ENCODE measurements around the gene FN3KRP. TPM values are rescaled to one million over a fixed set of nuclear protein-coding genes. Genes with fewer than 3 reads are reported as not detected.
A peak's percentile ranks its signal among the peaks of the same experiment; 100 is the strongest.

The FN3KRP gene
- total RNA-seq, 4 donors from 2014 or later = 15.5 to 33.0 (median 19.7) TPM

- H3K27ac ChIP-seq = no peak overlapping the region
Observed at GRCh38 chr17:82679586-82680465, 36.7 kb upstream of the FN3KRP start.

DNA sequence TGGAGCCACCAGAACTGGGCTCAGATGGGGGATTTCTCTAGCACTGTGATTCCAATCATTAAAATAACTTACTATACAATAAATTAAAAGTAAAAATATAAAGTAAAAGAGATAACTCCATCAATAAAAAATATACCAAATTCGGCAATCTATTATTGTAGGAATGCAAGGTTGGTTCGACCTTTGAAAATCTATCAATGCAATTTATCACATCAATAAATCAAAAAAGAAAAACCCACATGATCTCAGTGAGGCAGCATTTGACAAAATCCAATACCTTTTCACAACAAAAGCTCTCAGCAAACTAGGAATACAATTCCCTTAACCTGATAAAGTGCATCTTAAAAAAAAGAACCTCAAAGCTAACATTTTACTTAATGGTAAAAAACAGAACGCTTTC is 35.0 kb upstream of the FN3KRP start:
- TF ChIP-seq POLR2A (IDR thresholded peaks at IDR 0.05) = no peak
- TF ChIP-seq, protein P1, sequence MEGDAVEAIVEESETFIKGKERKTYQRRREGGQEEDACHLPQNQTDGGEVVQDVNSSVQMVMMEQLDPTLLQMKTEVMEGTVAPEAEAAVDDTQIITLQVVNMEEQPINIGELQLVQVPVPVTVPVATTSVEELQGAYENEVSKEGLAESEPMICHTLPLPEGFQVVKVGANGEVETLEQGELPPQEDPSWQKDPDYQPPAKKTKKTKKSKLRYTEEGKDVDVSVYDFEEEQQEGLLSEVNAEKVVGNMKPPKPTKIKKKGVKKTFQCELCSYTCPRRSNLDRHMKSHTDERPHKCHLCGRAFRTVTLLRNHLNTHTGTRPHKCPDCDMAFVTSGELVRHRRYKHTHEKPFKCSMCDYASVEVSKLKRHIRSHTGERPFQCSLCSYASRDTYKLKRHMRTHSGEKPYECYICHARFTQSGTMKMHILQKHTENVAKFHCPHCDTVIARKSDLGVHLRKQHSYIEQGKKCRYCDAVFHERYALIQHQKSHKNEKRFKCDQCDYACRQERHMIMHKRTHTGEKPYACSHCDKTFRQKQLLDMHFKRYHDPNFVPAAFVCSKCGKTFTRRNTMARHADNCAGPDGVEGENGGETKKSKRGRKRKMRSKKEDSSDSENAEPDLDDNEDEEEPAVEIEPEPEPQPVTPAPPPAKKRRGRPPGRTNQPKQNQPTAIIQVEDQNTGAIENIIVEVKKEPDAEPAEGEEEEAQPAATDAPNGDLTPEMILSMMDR (IDR thresholded peaks at IDR 0.05) = no peak
- H3K27ac ChIP-seq = no peak overlapping the region
- no peaks in the 10 kb centered on the region for H3K27me3 ChIP-seq
- DNase-seq = no peak
- no peaks in the 10 kb centered on the region for H3K4me1 ChIP-seq
- H3K4me3 ChIP-seq = no peak overlapping the region
- no peaks in the 10 kb centered on the region for H3K9me3 ChIP-seq
- no peaks in the 10 kb centered on the region for H3K36me3 ChIP-seq

More at GRCh38 chr17:82679586-82680465, 36.7 kb upstream of the FN3KRP start:
- Histone ChIP-seq H3K36me3 (no peaks in the 10 kb centered on the region), H3K9me3 (no peaks in the 10 kb centered on the region), H3K27me3 (no peaks in the 10 kb centered on the region), H3K4me1 (no peaks in the 10 kb centered on the region), H3K4me3 (no peak overlapping the region)
- no peak for DNase-seq
- TF ChIP-seq, protein P1 (IDR thresholded peaks at IDR 0.05) = peak in 2 of 6 experiments; percentile 24 to 34
- TF ChIP-seq POLR2A (IDR thresholded peaks at IDR 0.05) = no peak

- no peak for DNase-seq
- no peak for TF ChIP-seq POLR2A (IDR thresholded peaks at IDR 0.05)
- TF ChIP-seq, protein P1 (IDR thresholded peaks at IDR 0.05) = no peak
- H3K27me3 ChIP-seq = no peaks in the 10 kb centered on the region
- no peaks in the 10 kb centered on the region for H3K9me3 ChIP-seq
- H3K27ac ChIP-seq = no peak overlapping the region
- no peaks in the 10 kb centered on the region for H3K4me1 ChIP-seq
- no peak overlapping the region for H3K4me3 ChIP-seq
- no peaks in the 10 kb centered on the region for H3K36me3 ChIP-seq
Observed at GRCh38 chr17:82683534-82683933, 33.0 kb upstream of the FN3KRP start.

DNA sequence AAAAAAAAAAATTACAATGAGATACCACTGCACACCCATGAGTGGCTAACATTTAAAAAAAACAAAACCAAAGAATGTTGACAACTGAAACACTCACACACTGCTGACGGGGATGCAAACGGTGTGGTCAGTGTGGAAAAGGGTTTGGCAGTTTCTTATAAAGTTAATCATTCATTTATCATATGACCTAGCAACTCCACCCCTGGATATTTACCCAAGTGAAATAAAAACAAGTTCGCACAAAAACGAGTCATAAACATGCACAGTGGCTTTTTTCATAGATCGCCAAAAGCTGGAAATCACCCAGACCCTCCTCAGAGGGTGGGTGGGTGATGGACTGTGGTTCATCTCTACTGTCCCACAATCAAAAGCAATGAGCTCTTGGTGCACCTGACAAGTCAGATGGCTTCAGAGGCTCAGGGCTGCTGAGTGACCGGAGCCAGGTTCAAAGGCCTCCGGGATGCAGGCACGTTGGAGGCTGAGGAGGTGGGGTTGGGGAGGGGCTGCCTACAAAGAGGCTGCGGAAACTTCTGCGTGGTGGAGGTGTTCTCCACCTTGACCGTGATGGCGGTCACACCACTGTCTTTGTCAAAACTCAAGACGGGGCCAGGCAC is 32.2 kb upstream of the FN3KRP start:
- Histone ChIP-seq H3K9me3 (no peaks in the 10 kb centered on the region), H3K4me3 (peak overlapping the region in 1 of 4 donors; percentile 25), H3K36me3 (no peaks in the 10 kb centered on the region), H3K27ac (peak overlapping the region in 3 of 4 donors; percentile 36 to 67 (median 64)), H3K27me3 (no peaks in the 10 kb centered on the region), H3K4me1 (no peaks in the 10 kb centered on the region)
- DNase-seq = peak in 2 of 3 donors; percentile 58 to 71
- TF ChIP-seq, protein P1 (IDR thresholded peaks at IDR 0.05) = no peak
- TF ChIP-seq POLR2A (IDR thresholded peaks at IDR 0.05) = no peak

DNA sequence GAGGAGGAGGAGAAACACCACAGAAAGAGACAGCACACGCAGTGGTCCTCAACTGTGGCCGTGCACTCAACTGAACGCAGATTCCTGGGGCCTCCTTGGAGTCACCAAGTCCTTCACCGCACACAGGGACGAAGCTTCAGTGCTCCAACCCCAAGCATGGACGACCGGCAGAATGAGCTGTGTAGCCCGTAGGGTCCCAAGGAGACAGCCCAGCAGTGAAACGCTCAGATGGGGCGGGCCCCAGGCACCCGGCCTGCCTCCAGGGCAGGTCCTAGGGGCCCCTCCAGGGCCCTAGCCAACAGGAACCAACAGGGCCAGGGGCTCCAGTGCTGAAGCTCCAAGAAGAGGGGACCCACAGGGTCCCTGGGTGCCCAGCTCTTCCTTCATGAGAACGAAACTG is 31.2 kb upstream of the FN3KRP start:
- H3K36me3 ChIP-seq = no peaks in the 10 kb centered on the region
- no peaks in the 10 kb centered on the region for H3K4me1 ChIP-seq
- no peaks in the 10 kb centered on the region for H3K9me3 ChIP-seq
- TF ChIP-seq, protein P1 (IDR thresholded peaks at IDR 0.05) = no peak
- TF ChIP-seq POLR2A (IDR thresholded peaks at IDR 0.05) = no peak
- H3K27me3 ChIP-seq = no peaks in the 10 kb centered on the region
- DNase-seq = no peak
- no peak overlapping the region for H3K4me3 ChIP-seq
- H3K27ac ChIP-seq = no peak overlapping the region
